Left lobe of liver (tissue), 2 donors: ENCODE measurements around the gene AGPS. TPM values are rescaled to one million over a fixed set of nuclear protein-coding genes. Genes with fewer than 3 reads are reported as not detected.

Experiments used
- ATAC-seq: fragments of 200-7000 bp; cut with Tn5 transposase; one replicate; pipeline ENCODE4 v1.9.1; 2020; ENCODE audit warnings: mild to moderate bottlenecking, moderate library complexity
- DNase-seq: peaks from one replicate; pipeline ENCODE4 v3.0.0-alpha.2; 2020; ENCODE audit warnings: low spot score
- total RNA-seq: library from RNA; stranded (reverse); gene quantifications from one replicate; pipeline ENCODE4 v1.2.1, GENCODE V29; 2021
- donor health status: DM: no; HTN: no; CAD: no; lungs with moderate emphysema.
- donor health status: DM: no; HTN: yes; CAD: no.

The AGPS gene
- total RNA-seq, 1 donor from 2014 or later, result 31.0 TPM

GRCh38 chr2:177578454-177578853 is 185.9 kb downstream of the AGPS start:
- no peak for DNase-seq
- no peak for ATAC-seq

GRCh38 chr2:177579486-177580036 is 187.0 kb downstream of the AGPS start:
- DNase-seq (no peak), ATAC-seq (no peak)

GRCh38 chr2:177582000-177582399 is 189.4 kb downstream of the AGPS start:
- no peak for DNase-seq
- ATAC-seq, result no peak

- DNase-seq, result no peak
Measured at GRCh38 chr2:177584030-177584692, 191.6 kb downstream of the AGPS start.

GRCh38 chr2:177585234-177585863 is 192.8 kb downstream of the AGPS start:
- DNase-seq (peak; percentile 69), ATAC-seq (peak; percentile 94)

More at GRCh38 chr2:177584030-177584692, 191.6 kb downstream of the AGPS start:
- no peak for ATAC-seq

GRCh38 chr2:177586154-177586553 is 193.6 kb downstream of the AGPS start:
- no peak for DNase-seq

GRCh38 chr2:177587371-177587770 is 194.8 kb downstream of the AGPS start:
- ATAC-seq (no peak), DNase-seq (no peak)

More at GRCh38 chr2:177586154-177586553, 193.6 kb downstream of the AGPS start:
- ATAC-seq, result no peak

GRCh38 chr2:177588671-177589070 is 196.1 kb downstream of the AGPS start:
- no peak for DNase-seq
- no peak for ATAC-seq

- no peak for ATAC-seq
- no peak for DNase-seq
Measured at GRCh38 chr2:177589186-177589585, 196.6 kb downstream of the AGPS start.

- no peak for ATAC-seq
- DNase-seq, result no peak
Measured at GRCh38 chr2:177592397-177592796, 199.8 kb downstream of the AGPS start.

GRCh38 chr2:177592945-177593344 is 200.4 kb downstream of the AGPS start:
- ATAC-seq (peak; percentile 98), DNase-seq (peak; percentile 68)

GRCh38 chr2:177593402-177593801 is 200.8 kb downstream of the AGPS start:
- DNase-seq (no peak), ATAC-seq (no peak)

Other genes starting within 250 kb of the AGPS start
- gene HNRNPA3, start 180.0 kb upstream of the AGPS start, total RNA-seq, result 55.1 TPM
- 29.2 TPM for gene NFE2L2, start 128.0 kb upstream of the AGPS start, total RNA-seq